Muscle of arm (tissue), 12 donors: ENCODE measurements around the gene KAT2B. TPM values are rescaled to one million over a fixed set of nuclear protein-coding genes. Genes with fewer than 3 reads are reported as not detected.

Source experiments
- DNase-seq: peaks from one replicate; pipeline ENCODE4 v3.0.0-alpha.2; 2013
- polyA plus RNA-seq, 12 donors: library from polyadenylated mRNA; unstranded; fragments of 120-200 nt; gene quantifications; one replicate each; pipeline ENCODE4 v1.2.1, GENCODE V29; 2013; ENCODE audit not compliant: insufficient read length in 12 of 12

The KAT2B gene
- polyA plus RNA-seq, 12 donors: 15.4 to 31.3 (median 25.7) TPM; not detected in 1

GRCh38 chr3:20095470-20095869 is 55.2 kb downstream of the KAT2B start:
- DNase-seq: no peak

DNA sequence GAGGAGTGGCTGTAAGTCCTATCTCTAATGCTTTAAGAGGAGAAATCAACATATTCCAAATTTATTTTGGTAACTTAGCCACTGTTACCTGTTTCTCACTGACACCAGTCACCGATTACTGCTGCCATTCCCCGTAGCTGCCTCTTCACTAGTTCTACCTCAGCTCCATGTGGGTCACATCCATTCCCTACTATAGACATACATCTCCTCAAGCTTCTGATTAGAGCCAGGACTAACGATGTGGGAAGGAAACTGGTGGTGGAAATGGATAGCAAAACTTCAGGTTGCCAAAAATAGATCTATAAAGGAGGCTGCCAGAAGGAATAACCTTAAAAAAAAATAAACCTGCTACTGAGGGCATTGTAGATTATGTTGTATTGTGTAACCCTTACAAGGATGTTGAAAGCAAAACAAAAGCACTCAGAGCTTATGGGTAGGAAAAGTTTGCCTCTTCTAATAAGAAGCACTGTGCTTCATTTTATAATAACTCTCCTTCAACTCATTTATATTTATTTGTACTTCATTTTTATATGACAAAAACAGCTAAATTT is 56.0 kb downstream of the KAT2B start:
- DNase-seq: no peak

- peak; percentile 59 for DNase-seq
These were observed 56.8 kb downstream of the KAT2B start for GRCh38 chr3:20097015-20097414.

DNA sequence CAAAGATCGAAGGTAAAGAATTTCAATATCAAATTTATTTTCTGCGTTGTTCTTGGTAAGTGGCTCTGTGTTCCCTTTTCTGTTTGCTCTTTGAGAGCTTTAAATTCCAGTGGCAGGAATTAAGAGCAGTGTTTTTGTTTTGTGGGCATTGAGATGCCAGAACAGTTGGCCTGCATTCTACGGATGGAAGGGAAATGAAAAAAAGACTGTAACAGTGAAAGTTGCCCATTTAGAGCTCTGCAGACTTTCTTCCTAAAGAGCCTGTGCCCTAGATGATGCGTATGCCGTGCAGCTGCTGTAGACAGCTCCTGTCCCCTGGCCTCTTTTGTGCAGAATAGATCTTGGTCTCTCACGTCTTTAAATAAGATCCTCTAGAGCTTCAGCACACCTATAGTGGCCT is 58.8 kb downstream of the KAT2B start:
- no peak for DNase-seq

- DNase-seq: no peak
These were observed 59.9 kb downstream of the KAT2B start for GRCh38 chr3:20100151-20100550.

GRCh38 chr3:20101041-20101440 is 60.8 kb downstream of the KAT2B start:
- DNase-seq: no peak

DNA sequence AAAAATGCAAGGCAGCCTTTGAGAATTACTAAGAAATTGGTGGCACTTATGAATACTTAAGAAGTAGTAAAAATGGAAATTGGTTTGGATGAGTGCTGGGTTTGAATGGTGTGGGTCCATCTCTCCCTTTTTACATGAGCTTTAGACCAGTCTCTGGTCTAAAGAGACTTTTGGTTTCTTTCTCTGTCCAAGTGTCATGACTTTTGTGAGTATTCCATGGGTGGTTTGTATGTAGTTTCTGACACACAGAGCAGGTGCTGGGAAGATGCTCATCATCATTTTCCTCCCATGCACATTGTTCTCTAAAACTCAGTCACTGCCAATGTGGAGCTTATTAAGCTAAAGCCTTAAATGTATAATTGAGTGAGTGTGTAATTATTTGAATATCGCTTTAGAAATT is 63.5 kb downstream of the KAT2B start:
- no peak for DNase-seq

GRCh38 chr3:20104167-20104661 is 64.0 kb downstream of the KAT2B start:
- no peak for DNase-seq

- no peak for DNase-seq
These were observed 65.5 kb downstream of the KAT2B start for GRCh38 chr3:20105513-20106280.

DNA sequence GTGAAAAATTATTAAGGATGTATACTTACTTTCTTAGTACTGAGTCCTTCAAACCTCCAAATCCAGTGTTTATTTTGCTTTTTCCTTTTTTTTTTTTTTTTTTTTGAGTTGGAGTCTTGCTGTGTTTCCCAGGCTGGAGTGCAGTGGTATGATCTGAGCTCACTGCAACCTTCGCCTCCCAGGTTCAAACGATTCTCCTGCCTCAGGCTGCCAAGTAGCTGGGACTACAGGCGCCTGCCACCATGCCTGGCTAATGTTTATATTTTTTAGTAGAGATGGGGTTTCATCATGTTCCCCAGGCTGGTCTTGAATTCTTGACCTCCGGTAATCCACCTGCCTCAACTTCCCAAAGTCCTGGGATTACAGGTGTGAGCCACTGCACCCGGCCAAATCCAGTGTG is 67.5 kb downstream of the KAT2B start:
- DNase-seq: no peak

- DNase-seq: no peak
These were observed 68.6 kb downstream of the KAT2B start for GRCh38 chr3:20108869-20109268.

DNA sequence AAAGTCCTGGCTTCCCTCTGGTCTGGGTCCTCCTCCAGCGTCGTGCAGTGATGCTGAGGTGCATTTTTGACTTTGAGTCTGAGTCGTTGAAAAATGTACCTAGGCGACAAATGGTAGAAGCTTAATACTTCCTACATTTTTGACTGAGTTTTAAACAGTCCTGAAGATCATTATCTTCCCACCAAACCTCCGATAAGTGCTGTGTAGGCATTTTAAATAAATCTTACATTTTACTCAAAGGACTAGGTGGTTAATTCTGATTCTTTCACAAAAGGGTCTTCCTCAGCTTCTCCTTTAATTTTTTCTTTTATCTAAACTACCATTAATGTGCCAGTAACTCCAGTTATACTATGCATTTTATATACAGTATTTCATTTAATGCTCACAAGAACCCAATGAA is 70.6 kb downstream of the KAT2B start:
- DNase-seq: no peak

- no peak for DNase-seq
These were observed 71.6 kb downstream of the KAT2B start for GRCh38 chr3:20111836-20112235.

DNA sequence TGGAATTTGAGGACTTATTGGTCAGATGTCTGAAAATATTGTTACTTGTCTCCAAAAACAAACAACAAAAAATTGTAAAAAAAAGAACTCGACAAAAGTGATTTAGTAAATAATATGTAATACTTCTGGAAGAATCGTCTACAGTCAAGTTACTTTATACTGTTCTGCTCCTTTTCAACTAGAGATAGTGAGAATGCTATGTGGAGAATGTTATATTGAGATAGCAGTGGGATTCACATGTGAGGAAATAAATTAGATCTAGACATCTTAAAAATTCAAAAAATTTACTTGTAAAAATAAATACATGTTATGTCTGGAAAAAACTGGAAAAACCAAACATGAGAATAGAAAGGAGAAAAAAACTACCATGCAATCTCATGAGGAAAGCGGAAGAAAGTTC is 80.8 kb downstream of the KAT2B start:
- DNase-seq: no peak

DNA sequence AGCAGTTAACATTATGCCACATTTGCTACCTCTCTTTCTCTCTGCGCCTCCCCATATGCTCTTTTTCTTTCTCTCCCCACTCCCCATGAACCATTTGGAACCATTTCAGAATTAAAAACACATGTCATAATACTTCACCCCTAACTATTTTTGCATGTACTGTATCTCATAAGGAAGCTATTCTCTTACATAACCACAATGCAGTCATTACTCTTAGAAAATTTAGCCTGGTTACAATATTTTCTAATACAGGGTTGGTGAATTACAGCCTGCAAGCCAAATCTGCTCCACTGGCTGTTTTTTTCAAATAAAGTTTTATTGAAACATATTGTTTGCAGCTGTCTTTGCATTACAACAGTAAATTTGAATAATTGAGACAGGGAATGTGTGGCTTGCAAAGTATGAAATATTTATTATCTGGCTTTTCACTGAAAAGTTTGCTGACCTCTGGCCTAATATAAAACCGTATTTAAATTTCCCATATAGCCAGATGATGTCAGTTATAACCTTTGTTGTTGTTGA is 82.9 kb downstream of the KAT2B start:
- DNase-seq: no peak

DNA sequence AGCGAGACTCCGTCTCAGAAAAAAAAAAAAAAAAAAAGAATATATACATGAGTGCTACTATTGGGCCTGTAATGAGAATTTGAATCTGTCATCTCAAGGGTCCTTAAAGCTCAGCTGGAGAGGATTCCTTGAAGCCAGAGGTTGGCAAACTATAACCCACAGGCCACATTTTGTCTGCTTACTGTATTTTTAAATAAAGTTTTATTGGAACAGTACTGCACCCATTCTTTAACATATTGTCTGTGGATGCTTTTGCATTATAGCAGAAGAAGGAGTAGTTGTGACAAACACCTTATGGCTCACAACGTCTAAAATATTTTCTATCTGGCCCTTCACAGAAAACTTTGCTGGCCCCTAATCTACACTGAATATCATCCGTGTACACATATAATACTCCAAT is 85.0 kb downstream of the KAT2B start:
- DNase-seq: no peak

- peak; percentile 33 for DNase-seq
These were observed 85.7 kb downstream of the KAT2B start for GRCh38 chr3:20125897-20126296.

- no peak for DNase-seq
These were observed 88.1 kb downstream of the KAT2B start for GRCh38 chr3:20128358-20128757.

- DNase-seq: peak; percentile 35
These were observed 89.9 kb downstream of the KAT2B start for GRCh38 chr3:20130106-20130505.

DNA sequence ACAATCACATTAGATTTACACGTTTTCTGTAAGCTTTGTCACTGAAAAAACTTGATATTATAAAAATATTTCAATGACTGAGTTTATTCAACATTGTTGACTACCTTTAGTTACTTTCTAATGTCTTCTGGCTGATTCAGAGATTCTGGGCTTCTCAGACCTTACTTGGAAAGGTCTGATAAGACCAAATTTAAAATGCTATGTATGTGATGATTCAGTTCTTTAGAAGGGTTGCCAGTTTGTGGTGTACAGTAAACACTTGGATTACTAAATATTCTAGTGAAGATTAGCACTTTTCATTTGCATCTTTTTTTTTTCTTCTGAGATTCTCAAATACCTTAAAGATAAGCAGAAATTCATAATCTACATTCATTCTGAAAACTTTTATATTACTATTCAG is 96.0 kb downstream of the KAT2B start:
- no peak for DNase-seq

GRCh38 chr3:20137647-20138046 is 97.4 kb downstream of the KAT2B start:
- no peak for DNase-seq

DNA sequence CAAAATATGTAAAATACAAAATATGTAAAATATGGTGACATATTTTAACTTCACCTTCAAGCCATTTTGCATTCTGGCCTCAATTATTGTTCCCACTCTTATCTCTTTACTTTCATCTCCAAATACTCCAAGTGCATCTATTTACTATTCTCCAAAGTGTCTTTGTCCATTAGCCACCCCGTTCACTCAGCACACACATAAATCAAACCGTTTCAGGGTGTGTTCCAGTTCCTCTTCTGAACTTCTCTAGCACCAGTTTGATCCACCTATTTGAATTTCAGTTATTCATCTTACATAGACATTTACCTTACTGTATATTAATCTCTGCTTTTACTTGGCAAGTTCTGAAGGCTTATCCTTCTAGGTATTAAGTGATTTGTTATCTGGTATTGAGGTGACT is 100.6 kb downstream of the KAT2B start:
- DNase-seq: no peak

DNA sequence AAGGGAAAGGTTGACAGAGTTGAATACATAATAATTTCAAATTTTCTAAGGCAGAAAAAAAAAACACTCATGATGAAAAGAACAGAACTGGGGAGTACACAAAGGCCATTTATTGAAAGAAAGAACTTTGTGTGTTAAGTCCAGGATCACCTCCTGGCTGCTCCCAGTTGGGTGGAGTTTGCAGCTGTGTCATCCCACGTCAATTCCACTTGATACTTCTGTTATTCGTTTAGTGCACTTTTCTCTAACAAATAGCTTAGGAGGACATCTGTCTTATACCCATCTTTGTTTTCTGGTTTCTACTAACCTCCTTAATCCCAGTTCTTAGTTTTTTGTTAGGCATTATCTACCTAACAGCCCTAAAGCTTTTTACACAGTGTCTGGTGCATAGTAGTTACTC is 101.1 kb downstream of the KAT2B start:
- DNase-seq: peak; percentile 70
